Activated gamma-delta T cell (primary cell): Measurements from ENCODE around the gene FKBP5.
A peak's percentile ranks its signal among the peaks of the same experiment; 100 is the strongest.
"Not testable (repeated sequence)": the region's sequence is repeated elsewhere in the genome, so short reads cannot be mapped to it uniquely, and the experiment has no call there.

Experiments used
- DNase-seq: peaks from one replicate; lab custom pipeline; 2025; lab: John Stamatoyannopoulos, UW

FKBP5 gene

DNA sequence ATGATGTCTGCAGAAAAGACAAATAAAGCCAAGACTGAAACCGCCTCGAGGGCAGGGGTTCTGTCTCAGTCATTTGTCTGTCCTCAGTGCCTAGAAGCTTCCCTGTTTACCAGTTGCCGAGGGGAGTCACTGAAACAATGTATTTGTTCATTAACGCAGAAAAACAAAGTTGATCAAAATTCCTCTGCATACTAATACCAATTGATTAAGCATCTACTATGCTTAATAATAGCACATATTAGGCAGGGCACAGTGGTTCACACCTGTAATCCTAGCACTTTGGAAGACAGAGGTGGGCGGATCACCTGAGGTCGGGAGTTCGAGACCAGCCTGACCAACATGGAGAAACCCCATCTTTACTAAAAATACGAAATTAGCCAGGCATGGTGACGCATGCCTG, 1.8 kb upstream of the FKBP5 start:
- DNase-seq: no peak

DNA sequence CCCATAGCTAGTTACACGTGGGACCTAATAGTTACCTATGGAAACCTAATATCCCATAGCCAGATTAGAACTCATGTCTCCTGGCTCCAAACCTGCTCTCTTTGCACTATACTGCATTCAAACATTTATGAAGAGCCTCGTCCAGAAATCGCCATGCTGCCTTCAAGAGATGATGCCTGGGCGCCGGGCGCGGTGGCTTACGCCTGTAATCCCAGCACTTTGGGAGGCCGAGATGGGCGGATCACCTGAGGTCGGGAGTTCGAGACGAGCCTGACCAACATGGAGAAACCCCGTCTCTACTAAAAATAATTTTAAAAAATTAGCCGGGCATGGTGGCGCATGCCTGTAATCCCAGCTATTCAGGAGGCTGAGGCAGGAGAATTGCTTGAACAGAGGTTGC, 1.3 kb upstream of the FKBP5 start:
- DNase-seq: not testable (repeated sequence)

DNA sequence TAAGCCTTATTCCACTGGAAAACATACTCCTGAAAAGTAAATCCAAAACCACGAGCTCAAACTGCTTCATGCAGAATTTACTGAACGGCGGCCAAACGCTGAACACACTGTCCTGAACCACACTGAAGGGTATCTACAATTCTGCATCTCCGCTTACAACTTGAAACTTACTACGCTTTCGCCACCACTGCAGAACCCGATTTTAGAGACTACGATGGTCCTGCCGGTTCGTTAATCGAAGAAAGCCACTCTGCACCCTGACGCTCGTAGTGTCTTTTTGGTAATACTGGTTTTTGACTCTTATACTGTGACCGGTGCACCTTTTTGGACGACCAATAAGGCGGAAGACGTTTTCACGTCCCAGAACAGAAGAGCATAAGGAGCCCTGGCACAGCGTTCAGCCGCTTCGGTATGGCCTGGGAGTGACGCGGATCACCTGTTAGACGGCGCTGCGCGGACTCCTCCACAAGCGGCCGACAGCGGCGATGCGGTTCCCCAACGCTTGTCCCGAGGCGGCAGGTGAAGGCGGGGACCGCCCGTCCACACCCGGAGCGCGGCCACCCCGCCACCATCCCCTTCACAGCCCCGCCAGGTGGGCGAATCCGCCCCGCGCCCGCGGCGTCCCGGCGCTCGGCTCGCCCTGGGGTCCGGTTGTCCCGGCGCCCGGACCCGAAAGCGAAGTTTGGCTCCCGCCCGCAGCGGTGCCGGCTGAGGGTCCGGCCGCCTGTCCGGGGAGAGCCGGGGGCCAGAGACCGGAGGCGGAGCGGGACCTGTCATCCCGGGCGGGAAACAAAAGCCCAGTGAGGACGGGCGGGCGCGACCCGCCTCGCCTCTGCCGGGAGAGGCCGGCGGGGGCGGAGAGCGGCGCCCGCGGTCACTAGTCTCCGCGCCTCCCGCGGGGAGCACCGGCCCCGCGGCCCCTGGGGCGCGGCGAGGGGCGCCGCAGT, 784 bp downstream of the FKBP5 start:
- DNase-seq: peak; percentile 34

DNA sequence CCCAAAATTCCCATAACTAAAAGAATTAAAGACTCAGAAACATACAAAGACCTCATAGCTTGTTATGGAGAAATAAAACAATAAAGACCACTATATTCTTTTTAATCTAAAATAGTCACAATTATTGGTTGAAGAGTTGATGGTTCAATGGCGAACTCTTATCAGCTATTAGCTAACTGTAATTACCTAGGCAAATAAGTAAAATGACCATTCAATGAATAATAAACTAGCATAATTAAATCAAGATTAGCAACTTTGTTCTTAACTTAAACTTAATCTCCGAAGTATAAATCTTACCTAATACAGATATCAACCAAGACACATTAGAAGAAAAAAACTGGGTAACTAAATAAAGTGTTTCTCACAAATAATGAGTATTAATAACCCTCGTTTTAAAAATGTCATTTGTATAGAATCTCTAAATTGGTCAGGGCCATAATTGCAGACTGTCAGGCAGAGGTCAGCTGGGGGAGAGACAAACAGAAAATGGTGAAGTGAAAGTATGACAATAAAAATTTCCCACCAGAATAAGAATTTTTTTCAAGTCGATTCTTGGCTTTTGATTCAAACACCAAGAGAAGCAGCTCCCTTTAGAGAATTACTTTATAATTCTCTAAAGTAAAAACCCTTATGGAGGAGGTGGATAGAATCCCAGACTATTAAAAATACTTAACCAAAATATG, 1.7 kb downstream of the FKBP5 start:
- DNase-seq: no peak

DNA sequence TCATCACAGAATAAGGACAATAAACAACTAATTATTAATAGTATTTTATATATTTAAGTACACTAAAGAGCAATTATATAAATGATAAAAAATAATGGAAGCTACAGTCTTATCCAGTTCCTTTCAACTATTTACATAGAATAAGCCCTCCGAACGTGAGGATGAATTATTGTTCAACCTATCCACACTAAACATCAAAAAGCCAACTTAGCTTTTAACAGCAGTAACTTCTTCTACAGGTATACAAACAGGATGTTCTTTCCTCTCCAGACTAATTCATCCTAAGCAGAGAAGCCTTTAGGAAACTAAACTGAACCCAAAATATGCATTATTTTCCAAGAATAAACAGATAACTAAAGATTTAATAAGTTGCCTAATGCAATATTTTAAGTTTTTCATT, 2.3 kb downstream of the FKBP5 start:
- DNase-seq: no peak

DNA sequence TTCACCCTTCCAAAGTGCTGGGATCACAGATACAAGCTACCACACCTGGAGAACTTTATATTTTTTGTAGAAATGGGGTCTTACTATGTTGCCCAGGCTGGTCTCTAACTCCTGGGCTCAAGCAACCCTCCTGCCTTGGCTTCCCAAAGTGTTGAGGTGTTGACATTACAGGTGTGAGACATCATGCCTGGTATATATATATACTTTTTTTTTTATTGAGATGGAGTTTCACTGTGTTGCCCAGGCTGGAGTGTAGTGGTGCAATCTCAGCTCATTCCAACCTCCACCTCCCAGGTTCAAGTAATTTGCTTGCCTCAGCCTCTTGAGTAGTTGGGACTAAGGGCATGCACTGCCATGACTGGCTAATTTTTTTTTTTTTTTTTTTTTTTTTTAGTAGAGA, 5.4 kb downstream of the FKBP5 start:
- no peak for DNase-seq

DNA sequence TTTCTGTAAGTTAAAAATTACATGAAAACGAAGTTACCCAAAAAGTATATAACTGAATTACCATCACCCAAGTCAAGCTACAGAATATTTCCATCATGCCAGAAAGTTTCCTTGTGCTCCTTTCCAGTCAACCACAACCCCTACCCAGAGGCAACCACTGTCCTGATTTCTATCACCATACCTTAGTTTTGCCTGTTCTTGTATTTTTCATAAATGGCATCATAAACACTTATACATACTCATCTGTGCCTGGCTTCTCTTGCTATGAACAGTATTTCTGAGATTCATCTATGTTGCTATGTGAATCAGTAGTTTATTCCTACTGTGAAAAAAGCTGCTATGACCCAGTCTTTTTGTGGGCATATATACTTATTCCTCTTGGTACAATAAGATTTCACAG, 7.4 kb downstream of the FKBP5 start:
- no peak for DNase-seq

DNA sequence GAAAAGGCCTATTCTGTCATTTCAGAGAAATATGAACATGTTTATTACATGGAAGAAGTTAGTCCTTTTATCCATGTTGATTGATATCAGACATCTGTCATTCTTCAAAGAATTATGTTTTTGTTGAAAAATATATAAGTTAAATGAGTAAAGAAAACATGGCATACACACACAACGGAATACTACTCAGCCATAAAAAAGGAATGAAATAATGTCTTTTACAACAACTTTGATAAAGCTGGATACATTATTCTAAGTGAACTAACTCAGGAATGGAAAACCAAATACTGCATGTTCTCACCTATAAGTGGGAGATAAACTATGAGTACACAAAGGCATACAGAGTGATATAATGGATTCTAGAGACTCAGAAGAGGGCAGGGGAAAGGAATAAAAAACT, 9.3 kb downstream of the FKBP5 start:
- DNase-seq: no peak

DNA sequence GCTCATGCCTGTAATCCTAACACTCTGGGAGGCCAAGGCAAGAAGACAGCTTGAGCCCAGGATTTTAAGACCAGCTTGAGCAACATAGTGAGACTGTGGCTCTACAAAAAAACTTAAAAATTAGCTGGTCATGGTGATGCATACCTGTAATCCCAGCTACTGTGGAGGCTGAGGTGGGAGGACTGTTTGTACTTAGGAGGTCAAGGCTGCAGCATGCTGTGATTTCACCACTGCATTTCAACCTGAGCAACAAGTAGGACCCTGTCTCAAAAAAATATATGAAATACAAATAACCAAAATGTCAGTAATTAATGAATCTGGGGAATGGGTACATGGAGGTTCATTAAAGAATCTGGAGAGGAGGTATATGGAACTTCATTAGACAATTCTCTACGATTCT, 9.9 kb downstream of the FKBP5 start:
- no peak for DNase-seq

DNA sequence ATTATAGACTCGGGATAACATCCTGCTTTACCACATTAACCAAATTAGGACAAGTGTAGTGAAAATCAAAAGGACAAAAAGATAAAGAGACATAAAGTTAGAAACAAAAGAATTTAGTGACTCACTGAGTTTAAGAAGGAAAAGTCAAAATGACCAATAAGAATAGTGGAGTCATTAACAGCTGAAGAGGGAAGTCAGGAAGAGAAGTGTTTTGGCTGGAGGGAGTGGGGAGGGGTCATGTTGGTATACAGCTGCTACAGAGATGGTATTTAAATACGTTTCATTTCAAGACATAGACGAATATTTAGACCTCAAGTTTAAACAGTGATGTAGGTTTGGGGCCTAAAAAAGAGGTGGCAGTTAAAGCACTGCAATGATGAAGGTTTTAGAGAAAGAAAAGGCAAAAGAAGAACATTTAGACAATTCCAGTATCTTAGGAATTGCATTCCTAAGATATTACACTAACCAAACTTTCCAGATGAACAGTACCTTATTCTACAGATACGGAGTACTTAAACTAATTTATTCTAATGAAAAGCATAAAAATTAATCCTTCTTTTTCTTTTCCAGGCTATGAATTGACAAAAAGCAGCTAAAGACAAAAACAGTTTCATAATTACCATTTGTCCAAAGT, 10.6 kb downstream of the FKBP5 start:
- no peak for DNase-seq

DNA sequence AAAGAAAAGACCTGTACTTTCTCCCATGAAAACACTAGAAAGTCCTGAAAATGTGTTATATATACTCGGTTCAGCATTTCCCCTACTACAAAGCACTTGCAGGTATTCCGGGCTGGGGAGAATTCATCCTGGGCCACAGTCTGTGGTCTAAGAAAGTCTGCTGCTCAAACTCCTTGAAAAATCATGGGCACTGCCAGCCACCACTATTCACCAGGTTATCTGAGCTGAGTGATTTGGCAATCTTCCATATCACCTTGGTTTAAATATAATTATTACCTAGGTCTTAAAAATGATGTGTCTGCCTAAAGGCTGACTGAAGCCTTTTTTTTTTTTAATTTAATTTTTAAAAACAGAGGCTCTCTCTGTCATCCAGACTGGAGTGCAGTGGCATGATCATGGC, 11.3 kb downstream of the FKBP5 start:
- DNase-seq: no peak

DNA sequence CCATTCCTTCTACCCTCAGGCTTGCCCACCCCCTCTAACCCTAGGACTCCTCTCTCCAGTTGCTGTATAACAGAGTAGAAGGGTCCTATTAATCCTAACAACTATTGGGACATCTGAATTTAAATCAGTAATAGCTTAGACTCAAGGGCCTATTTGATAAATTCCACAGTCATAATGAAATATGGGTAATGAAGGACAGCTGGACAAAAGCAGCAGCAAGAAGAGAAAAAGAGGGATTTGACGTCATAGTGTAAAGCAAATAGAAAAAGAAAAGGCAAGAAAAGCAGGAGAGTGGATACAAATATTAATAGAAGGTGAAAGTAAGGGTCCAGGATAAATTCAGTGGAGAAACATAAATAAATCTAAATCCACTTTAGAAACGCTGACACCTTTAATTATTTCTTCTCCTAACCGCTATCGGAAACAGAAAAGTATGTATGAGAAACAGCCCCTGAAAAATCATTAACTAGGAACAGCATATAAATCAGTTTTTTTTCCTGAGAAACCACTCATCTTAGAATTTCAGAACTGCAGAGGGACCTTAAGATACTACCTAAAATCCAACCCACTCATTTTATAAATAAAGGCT, 12.8 kb downstream of the FKBP5 start:
- DNase-seq: no peak

DNA sequence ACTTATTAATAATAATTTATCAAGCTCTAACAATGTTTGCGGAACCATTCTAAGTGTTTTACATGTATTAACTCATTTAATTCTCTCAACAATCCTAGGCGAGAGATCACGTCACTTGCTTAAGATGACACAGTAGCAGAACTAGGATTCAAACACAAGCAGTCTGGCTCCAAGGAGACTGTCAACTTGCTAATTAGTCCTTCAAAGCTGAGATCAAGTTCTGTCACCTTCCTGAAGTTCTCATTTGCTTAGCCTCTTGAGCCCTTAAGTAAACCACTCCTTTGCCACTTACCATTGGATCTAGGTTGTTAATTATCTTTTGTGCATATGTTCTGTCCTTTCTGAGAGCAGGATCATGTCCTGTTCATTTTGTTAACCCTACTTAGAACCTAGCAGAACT, 14.1 kb downstream of the FKBP5 start:
- no peak for DNase-seq

DNA sequence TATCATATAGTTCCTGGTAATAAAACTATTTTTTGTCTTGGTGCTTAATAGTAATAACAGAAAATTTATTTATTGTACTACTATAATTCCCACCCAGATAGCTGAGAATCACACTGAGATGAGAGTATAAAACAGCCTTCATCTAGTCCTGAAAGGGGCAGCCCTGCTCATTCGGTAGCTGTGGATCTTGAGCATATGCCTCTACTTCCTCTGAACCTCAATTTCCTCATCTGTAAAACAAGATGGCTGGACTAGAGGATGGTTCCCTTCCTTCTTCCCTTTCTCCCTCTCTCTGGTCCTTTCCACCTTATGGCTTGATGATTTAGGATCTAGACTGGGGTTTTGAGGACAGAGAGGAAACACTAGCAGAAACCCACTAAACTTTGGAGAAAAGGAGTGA, 15.0 kb downstream of the FKBP5 start:
- no peak for DNase-seq

DNA sequence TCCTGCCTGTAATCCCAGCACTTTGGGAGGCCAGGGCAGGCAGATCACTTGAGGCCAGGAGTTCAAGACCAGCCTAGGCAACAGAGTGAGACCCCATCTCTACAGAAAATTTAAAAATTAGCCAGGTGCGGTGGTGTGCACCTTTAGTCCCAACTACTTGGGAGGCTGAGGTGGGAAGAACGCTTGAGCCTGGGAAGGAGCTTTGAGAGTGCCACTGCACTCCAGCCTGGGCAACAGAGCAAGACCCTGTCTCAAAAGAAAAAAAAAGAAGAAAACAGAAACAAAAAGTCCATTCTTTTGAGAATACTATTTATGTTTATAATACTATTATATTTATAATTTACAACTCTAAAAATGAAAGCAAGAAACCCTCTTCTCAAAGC, 15.4 kb downstream of the FKBP5 start:
- DNase-seq: not testable (repeated sequence)

DNA sequence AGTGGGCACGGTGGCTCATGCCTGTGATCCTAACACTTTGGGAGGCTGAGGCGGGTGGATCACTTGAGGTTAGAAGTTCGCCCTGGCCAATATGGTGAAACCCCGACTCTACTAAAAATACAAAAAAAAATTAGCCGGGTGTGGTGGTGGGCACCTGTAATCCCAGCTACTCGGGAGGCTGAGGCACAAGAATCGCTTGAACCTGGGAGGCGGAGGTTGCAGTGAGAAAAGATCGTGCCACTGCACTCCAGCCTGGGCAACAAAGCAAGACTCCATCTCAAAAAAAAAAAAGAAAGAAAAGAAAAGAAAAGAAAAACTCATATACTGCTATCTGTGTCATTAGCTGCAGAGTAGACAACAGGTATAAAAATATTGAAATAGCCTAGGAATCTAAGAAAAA, 18.3 kb downstream of the FKBP5 start:
- not testable (repeated sequence) for DNase-seq

DNA sequence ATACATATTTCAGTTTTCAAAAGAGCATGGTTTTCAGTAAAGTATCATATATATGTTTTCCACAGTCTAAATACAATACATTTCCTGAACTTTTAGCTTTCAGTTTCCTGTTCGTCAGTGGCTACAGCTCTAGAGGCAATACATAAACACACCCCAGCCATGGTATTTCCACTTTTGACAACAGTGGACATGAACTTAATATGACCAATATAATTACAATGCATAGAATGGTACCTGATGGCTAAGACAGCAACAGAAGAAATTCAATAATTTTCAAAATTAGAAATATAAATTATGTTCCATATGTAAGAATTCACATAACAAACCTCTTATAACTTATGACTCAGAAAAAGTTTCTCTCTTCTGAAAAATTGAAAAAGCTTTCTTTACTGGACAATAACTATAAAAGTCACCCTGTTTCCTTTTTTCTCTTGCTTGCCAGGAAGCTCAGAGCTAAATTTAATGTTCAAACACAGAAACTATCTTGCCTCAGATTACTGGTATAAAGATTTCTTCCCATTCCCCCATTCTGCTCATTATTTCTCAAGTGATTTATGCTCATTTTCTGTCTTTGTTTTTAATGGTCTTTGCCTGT, 19.2 kb downstream of the FKBP5 start:
- DNase-seq: no peak

DNA sequence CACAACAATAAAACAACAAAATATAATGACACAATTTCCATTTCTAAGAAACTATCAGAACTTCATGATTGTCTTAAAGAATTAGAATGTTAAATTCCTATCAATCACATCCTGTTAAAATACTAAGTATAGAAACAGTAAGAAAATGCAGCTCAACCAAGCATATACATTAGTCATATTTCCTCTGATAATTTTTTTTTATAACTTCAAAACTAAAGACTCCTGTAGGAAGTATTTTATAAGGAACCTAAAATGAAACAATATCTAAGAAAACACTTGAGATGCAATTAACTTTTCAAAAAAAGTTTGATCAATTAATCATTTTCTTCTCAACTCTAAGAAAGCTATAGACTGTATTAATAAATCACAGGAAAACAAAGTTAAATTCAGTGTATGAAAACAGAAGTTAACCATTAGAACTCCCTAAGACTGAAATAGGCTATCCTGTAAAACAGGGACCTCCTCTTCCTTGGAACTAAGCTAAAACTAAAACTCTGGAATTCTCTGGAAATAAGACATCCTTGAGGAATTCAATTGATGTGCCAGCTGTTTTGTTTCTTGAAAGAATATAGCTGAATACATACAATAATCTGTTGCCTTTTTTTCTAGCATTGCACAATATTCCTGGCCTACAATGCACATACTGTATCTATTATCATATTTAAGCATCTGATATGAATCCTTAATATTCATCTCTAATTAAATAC, 19.8 kb downstream of the FKBP5 start:
- no peak for DNase-seq

DNA sequence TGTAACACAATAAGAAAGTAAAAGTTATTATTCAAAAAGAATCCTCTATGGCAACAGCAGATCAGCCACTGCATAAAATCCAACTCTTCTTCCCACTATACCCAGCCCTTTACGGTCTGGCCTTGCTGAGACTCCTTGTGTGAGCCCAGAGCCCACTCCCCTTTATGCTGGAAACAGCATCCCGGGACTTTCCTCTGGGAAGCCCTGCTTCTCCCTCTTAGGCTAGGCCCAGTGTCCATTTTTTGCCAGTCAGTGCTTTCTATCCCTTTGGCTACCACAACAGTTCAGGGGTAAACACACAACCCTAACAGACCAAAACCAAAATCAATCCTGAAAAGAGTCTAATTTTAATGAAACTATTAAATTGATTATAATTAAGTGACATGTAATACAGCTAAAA, 20.6 kb downstream of the FKBP5 start:
- DNase-seq: no peak

DNA sequence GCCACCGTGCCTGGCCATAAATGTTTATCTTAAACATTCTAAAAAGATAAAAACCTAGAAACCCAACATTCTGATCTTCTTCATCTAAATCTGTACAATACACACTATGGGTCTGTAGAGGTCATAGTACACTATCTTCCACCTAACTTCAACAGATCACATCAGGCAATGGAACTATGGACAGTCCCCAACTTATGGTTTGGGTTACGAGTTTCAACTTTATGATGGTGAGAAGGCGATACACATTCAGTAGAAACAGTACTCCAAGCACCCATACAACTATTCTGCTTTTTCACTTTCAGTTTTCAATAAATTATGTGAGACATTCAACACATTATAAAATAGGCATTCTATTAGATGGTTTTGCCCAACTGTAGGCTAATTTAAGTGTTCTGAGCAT, 23.1 kb downstream of the FKBP5 start:
- DNase-seq: no peak

DNA sequence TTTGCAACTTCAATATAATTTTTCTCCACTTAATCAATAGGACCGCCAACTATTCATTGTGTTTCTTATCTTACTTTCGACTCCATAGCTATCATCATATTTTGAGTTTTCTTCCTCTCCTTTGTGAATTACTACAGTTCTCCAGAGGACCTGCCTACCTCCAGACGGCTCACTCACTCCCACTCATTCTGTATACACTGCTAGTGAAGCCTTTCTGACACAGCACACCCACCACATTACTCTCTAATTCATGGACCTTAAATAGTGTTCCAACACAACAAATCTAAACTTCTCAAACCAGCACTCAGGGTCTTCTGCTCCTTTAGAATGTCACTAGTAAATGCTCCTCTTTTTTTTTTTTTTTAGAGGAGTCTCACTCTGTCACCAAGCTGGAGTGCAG, 23.8 kb downstream of the FKBP5 start:
- DNase-seq: no peak
